ENCODE measurements around the gene BCKDHB. TPM values are rescaled to one million over a fixed set of nuclear protein-coding genes. Genes with fewer than 3 reads are reported as not detected.

The BCKDHB gene
- total and polyA plus RNA-seq, 4 donors: 22.9 to 36.0 (median 28.9) TPM

GRCh38 chr6:80256691-80257090 is 150.2 kb downstream of the BCKDHB start:
- Histone ChIP-seq H3K27ac (ENCODE audit: low read depth, low read length) (no peak overlapping the region), H3K4me3 (ENCODE audit: low read depth, low read length) (no peak overlapping the region), H3K36me3 (ENCODE audit: control insufficient read depth, insufficient read depth, low read length) (no peaks in the 10 kb centered on the region)

DNA sequence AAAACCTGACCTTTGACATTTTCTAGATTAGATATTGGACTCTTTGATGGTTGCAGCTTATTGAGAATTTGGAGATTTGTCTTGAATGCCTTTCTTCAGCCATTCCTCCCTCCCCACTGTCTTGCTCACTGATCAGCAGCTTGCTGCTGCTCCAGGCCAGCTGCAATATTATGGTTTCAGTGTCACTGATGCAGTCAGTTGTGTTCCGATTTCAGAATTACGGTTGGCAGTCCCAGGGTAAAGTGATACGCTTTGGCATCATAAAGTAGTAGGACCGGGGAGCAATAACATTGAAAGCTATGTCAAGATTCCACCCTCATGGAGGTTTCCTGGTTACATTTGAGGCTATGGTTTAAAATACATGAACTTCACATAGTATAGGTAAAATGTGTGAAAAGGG is 152.6 kb downstream of the BCKDHB start:
- no peak overlapping the region for H3K4me3 ChIP-seq (ENCODE audit: low read depth, low read length)
- no peaks in the 10 kb centered on the region for H3K36me3 ChIP-seq (ENCODE audit: control insufficient read depth, insufficient read depth, low read length)
- no peaks in the 10 kb centered on the region for H3K9me3 ChIP-seq (ENCODE audit: control insufficient read depth, insufficient read depth, low read length)
- no peaks in the 10 kb centered on the region for H3K4me1 ChIP-seq (ENCODE audit: control insufficient read depth, insufficient read depth, low read length)
- WGBS (ENCODE audit: insufficient coverage): 82% methylated on average over 4 of the region's 4 CpGs
- no peak overlapping the region for H3K27ac ChIP-seq (ENCODE audit: low read depth, low read length)
- H3K27me3 ChIP-seq (ENCODE audit: control insufficient read depth, insufficient read depth, low read length): no peaks in the 10 kb centered on the region
- no peak for DNase-seq (ENCODE audit: low read depth in 4 of 6, low spot score in 6 of 6)

More at GRCh38 chr6:80256691-80257090, 150.2 kb downstream of the BCKDHB start:
- Histone ChIP-seq H3K27me3 (ENCODE audit: control insufficient read depth, insufficient read depth, low read length) (no peaks in the 10 kb centered on the region), H3K4me1 (ENCODE audit: control insufficient read depth, insufficient read depth, low read length) (no peaks in the 10 kb centered on the region), H3K9me3 (ENCODE audit: control insufficient read depth, insufficient read depth, low read length) (no peaks in the 10 kb centered on the region)
- no peak for DNase-seq (ENCODE audit: low read depth in 4 of 6, low spot score in 6 of 6)

DNA sequence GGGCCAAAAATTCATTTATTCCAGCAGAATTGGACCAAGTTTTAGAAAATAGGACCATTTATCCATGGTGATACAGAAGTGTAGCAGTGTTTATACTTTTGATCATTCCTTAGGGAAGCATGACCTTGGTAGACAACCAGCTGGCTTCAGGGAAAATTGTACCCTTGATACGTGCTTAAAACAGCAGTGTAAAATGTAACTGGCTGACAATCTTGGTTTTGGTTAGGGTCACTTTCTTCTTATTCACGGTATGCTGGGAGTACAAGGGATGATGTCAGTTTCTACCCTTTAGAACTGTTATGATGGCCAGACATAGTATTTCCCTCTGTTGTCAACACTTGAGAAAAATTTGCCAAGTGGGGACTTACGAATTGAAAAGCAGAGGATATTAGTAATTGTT is 157.1 kb downstream of the BCKDHB start:
- no peak for DNase-seq (ENCODE audit: low read depth in 4 of 6, low spot score in 6 of 6)
- Histone ChIP-seq H3K27ac (ENCODE audit: low read depth, low read length) (no peak overlapping the region), H3K36me3 (ENCODE audit: control insufficient read depth, insufficient read depth, low read length) (no peaks in the 10 kb centered on the region), H3K9me3 (ENCODE audit: control insufficient read depth, insufficient read depth, low read length) (no peaks in the 10 kb centered on the region), H3K4me1 (ENCODE audit: control insufficient read depth, insufficient read depth, low read length) (no peaks in the 10 kb centered on the region), H3K27me3 (ENCODE audit: control insufficient read depth, insufficient read depth, low read length) (no peaks in the 10 kb centered on the region), H3K4me3 (ENCODE audit: low read depth, low read length) (no peak overlapping the region)
- WGBS (ENCODE audit: insufficient coverage): no CpG with 5 or more reads among the region's 3 CpGs

DNA sequence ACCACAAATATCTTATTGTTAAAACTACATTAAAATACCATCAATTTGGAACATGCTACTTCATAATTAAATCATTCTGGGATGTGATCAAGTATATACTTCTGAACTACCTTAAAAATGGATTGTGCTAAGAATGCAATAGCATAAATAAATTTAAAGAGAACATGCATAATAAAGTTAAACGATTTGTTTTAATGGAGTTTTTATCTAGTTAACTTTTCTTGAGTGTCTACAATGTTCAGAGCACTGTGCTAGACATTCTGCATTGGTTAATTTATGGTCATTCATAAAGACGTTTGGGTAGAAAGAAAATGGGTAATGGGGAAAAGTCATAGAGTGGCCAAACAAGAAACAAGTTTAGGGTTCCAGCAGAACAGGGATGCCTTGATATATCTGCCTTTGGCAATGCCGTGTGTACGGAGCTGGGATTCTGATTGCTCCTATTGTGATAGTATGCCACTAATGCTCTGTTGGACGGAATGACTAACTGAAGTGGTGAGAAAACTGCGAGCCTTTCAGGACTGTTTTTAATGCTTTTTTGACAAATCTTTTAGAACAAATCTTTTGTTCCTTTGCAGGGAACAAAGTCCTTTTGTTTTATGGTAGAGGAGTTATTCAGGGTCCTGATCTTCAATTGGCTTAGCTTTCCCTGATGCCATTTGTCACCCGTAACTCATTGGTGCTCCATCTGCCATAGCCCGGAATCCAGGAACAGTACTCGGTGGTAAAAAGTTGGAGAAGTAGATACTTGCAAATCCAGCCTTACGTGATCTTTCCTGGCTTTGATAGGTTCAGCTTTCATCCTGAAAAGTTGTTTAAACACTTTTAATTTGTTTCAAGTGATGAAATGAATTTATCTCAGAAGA is 162.6 kb downstream of the BCKDHB start:
- no peaks in the 10 kb centered on the region for H3K4me1 ChIP-seq (ENCODE audit: control insufficient read depth, insufficient read depth, low read length)
- no peak overlapping the region for H3K27ac ChIP-seq (ENCODE audit: low read depth, low read length)
- H3K4me3 ChIP-seq (ENCODE audit: low read depth, low read length): no peak overlapping the region
- H3K36me3 ChIP-seq (ENCODE audit: control insufficient read depth, insufficient read depth, low read length): no peaks in the 10 kb centered on the region
- no peaks in the 10 kb centered on the region for H3K27me3 ChIP-seq (ENCODE audit: control insufficient read depth, insufficient read depth, low read length)
- WGBS (ENCODE audit: insufficient coverage): 25% methylated on average over 8 of the region's 10 CpGs
- no peaks in the 10 kb centered on the region for H3K9me3 ChIP-seq (ENCODE audit: control insufficient read depth, insufficient read depth, low read length)
- DNase-seq (ENCODE audit: low read depth in 4 of 6, low spot score in 6 of 6): peak in 2 of 6 donors; percentile 10 to 43

- WGBS (ENCODE audit: insufficient coverage): no CpG with 5 or more reads among the region's 2 CpGs
- Histone ChIP-seq H3K4me1 (ENCODE audit: control insufficient read depth, insufficient read depth, low read length) (no peaks in the 10 kb centered on the region), H3K4me3 (ENCODE audit: low read depth, low read length) (no peak overlapping the region), H3K9me3 (ENCODE audit: control insufficient read depth, insufficient read depth, low read length) (no peaks in the 10 kb centered on the region), H3K36me3 (ENCODE audit: control insufficient read depth, insufficient read depth, low read length) (no peaks in the 10 kb centered on the region), H3K27me3 (ENCODE audit: control insufficient read depth, insufficient read depth, low read length) (no peaks in the 10 kb centered on the region), H3K27ac (ENCODE audit: low read depth, low read length) (no peak overlapping the region)
- DNase-seq (ENCODE audit: low read depth in 4 of 6, low spot score in 6 of 6): no peak
Measured at GRCh38 chr6:80271074-80271473, 164.6 kb downstream of the BCKDHB start.

DNA sequence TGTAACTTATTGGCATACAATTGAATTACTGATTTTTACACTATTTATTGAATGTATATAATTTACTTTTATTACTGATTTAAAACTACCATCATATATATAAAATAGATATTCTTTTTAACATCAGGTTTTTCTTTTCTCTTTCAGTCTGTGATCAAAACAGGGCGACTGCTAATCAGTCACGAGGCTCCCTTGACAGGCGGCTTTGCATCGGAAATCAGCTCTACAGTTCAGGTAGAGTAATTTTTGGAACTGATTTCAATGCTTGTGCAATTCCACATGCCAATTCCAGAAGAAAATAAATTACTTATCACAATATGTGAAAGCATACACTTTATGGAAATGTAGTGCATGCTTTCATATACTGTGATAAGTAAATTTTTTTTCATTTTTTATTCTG is 166.5 kb downstream of the BCKDHB start:
- Histone ChIP-seq H3K27me3 (ENCODE audit: control insufficient read depth, insufficient read depth, low read length) (no peaks in the 10 kb centered on the region), H3K27ac (ENCODE audit: low read depth, low read length) (no peak overlapping the region), H3K9me3 (ENCODE audit: control insufficient read depth, insufficient read depth, low read length) (no peaks in the 10 kb centered on the region), H3K4me1 (ENCODE audit: control insufficient read depth, insufficient read depth, low read length) (no peaks in the 10 kb centered on the region), H3K36me3 (ENCODE audit: control insufficient read depth, insufficient read depth, low read length) (no peaks in the 10 kb centered on the region), H3K4me3 (ENCODE audit: low read depth, low read length) (no peak overlapping the region)
- WGBS (ENCODE audit: insufficient coverage): no CpG with 5 or more reads among the region's 4 CpGs
- no peak for DNase-seq (ENCODE audit: low read depth in 4 of 6, low spot score in 6 of 6)

- Histone ChIP-seq H3K27me3 (ENCODE audit: control insufficient read depth, insufficient read depth, low read length) (no peaks in the 10 kb centered on the region), H3K4me3 (ENCODE audit: low read depth, low read length) (no peak overlapping the region), H3K27ac (ENCODE audit: low read depth, low read length) (no peak overlapping the region), H3K4me1 (ENCODE audit: control insufficient read depth, insufficient read depth, low read length) (no peaks in the 10 kb centered on the region), H3K9me3 (ENCODE audit: control insufficient read depth, insufficient read depth, low read length) (no peaks in the 10 kb centered on the region), H3K36me3 (ENCODE audit: control insufficient read depth, insufficient read depth, low read length) (no peaks in the 10 kb centered on the region)
- WGBS (ENCODE audit: insufficient coverage): no CpG with 5 or more reads among the region's 2 CpGs
- peak in 1 of 6 donors; percentile 6 for DNase-seq (ENCODE audit: low read depth in 4 of 6, low spot score in 6 of 6)
Measured at GRCh38 chr6:80276861-80277260, 170.4 kb downstream of the BCKDHB start.

DNA sequence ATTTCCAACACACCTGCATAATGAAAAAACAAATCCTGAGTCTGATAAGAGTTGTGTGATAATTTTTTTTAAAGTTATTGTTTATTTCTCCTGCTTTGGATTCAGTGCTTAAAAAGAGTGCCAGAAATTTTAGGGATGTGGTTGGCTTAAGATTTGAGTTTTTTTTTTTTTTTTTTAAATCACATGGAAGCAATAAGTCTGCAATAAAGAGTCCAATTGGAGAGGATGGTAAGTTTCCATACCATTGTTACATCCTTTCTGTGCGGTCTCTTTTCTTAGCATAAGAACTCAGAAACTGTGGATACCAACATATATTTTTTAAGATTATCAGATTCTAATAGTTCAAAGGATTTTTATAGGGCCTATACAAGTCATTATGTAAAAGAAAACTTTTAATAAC is 171.0 kb downstream of the BCKDHB start:
- Histone ChIP-seq H3K36me3 (ENCODE audit: control insufficient read depth, insufficient read depth, low read length) (no peaks in the 10 kb centered on the region), H3K4me3 (ENCODE audit: low read depth, low read length) (no peak overlapping the region), H3K9me3 (ENCODE audit: control insufficient read depth, insufficient read depth, low read length) (no peaks in the 10 kb centered on the region), H3K27ac (ENCODE audit: low read depth, low read length) (no peak overlapping the region), H3K4me1 (ENCODE audit: control insufficient read depth, insufficient read depth, low read length) (no peaks in the 10 kb centered on the region), H3K27me3 (ENCODE audit: control insufficient read depth, insufficient read depth, low read length) (no peaks in the 10 kb centered on the region)
- no peak for DNase-seq (ENCODE audit: low read depth in 4 of 6, low spot score in 6 of 6)
- no CpG with 5 or more reads among the region's 1 CpG for WGBS (ENCODE audit: insufficient coverage)

DNA sequence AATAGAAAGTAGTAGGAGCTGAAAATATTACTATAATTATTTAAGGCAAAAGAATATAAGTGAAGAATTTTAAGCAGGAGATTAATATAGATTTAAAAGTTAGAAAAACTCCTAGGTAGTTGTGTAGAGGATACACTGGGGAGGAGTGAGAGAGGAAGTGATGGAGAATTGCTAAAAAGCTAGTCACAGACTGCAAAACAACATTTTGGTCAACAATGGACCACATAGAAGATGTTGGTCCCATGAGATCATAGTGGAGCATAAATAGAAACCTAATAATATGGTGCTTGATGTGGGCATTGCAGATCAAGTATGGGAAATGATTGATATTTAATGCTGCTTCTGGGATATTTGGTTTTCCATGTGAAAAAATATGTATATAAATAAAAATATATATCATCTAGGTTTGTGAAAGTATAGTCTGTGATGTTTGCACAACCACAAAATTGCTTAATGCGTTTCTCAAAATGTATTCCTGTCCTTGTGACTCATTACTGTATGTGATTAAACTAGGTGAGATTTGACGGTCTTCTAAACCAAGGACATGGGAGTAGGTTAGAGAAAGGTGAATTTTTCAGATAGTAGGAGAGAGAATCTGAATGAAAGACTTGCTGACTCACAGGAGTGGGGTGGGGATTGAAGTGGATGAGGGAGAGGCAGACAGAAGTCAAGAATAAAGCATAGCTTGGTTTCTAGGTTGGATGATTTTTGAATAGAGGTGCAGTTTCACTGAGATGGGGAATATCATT is 174.0 kb downstream of the BCKDHB start:
- Histone ChIP-seq H3K4me1 (ENCODE audit: control insufficient read depth, insufficient read depth, low read length) (no peaks in the 10 kb centered on the region), H3K4me3 (ENCODE audit: low read depth, low read length) (no peak overlapping the region), H3K27ac (ENCODE audit: low read depth, low read length) (no peak overlapping the region), H3K9me3 (ENCODE audit: control insufficient read depth, insufficient read depth, low read length) (no peaks in the 10 kb centered on the region), H3K36me3 (ENCODE audit: control insufficient read depth, insufficient read depth, low read length) (no peaks in the 10 kb centered on the region), H3K27me3 (ENCODE audit: control insufficient read depth, insufficient read depth, low read length) (no peaks in the 10 kb centered on the region)
- 100% methylated on average over 2 of the region's 2 CpGs for WGBS (ENCODE audit: insufficient coverage)
- DNase-seq (ENCODE audit: low read depth in 4 of 6, low spot score in 6 of 6): no peak

All from spinal cord (tissue), 10 donors.